GM18502 (cell line): Measurements from ENCODE around the gene TMEM208.

Experiments used
- ATAC-seq: cut with Tn5 transposase; IDR thresholded peaks from one replicate; pipeline ENCODE4 v1.9.1; 2021; ENCODE audit warnings: mild to moderate bottlenecking; ENCODE audit not compliant: unreplicated experiment, poor library complexity

TMEM208 gene

GRCh38 chr16:67207249-67208091 is 19.5 kb upstream of the TMEM208 start:
- ATAC-seq: no peak

GRCh38 chr16:67208154-67208896 is 18.6 kb upstream of the TMEM208 start:
- no peak for ATAC-seq

GRCh38 chr16:67209565-67209964 is 17.4 kb upstream of the TMEM208 start:
- ATAC-seq: no peak

GRCh38 chr16:67210069-67210937 is 16.6 kb upstream of the TMEM208 start:
- no peak for ATAC-seq

GRCh38 chr16:67211674-67212073 is 15.3 kb upstream of the TMEM208 start:
- ATAC-seq: no peak

- ATAC-seq: no peak
These were observed 14.2 kb upstream of the TMEM208 start for GRCh38 chr16:67212766-67213165.

GRCh38 chr16:67213197-67214019 is 13.5 kb upstream of the TMEM208 start:
- ATAC-seq: no peak

- no peak for ATAC-seq
These were observed 11.2 kb upstream of the TMEM208 start for GRCh38 chr16:67215706-67216105.

- ATAC-seq: no peak
These were observed 10.1 kb upstream of the TMEM208 start for GRCh38 chr16:67216612-67217490.

- ATAC-seq: no peak
These were observed 2.9 kb upstream of the TMEM208 start for GRCh38 chr16:67223992-67224391.

- ATAC-seq: no peak
These were observed 581 bp upstream of the TMEM208 start for GRCh38 chr16:67226295-67226803.

- no peak for ATAC-seq
These were observed 614 bp downstream of the TMEM208 start for GRCh38 chr16:67227567-67227921.

GRCh38 chr16:67228034-67228785 is 1.3 kb downstream of the TMEM208 start:
- ATAC-seq: no peak

GRCh38 chr16:67228905-67229304 is 2.0 kb downstream of the TMEM208 start:
- no peak for ATAC-seq

- ATAC-seq: no peak
These were observed 3.2 kb downstream of the TMEM208 start for GRCh38 chr16:67229906-67230808.

- ATAC-seq: no peak
These were observed 4.1 kb downstream of the TMEM208 start for GRCh38 chr16:67230809-67231660.
